GM10266 (cell line): ENCODE data around the gene TTPAL.
A peak's percentile ranks its signal among the peaks of the same experiment; 100 is the strongest.

ENCODE experiments used
- DNase-seq: peaks from one replicate; pipeline ENCODE4 v3.0.0; 2012; ENCODE audit errors: extremely low spot score
- CTCF ChIP-seq: IDR thresholded peaks from 2 replicates; pipeline ENCODE4 v1.5.1; 2012; ENCODE audit warnings: mild to moderate bottlenecking, low read depth; ENCODE audit not compliant: control insufficient read depth, insufficient read depth; ENCODE audit errors: missing control alignments

TTPAL gene

GRCh38 chr20:44475694-44476560, at the start of gene TTPAL:
TTPAL (plus strand) TSS chr20:44475874; CDS start chr20:44480000, 4,126 bp downstream.
- DNase-seq = peak; percentile 93
- TF ChIP-seq CTCF = peak; percentile 50

GRCh38 chr20:44425923-44426322, 49.8 kb upstream of the TTPAL start:
- DNase-seq = no peak
- no peak for TF ChIP-seq CTCF

- no peak for TF ChIP-seq CTCF
- DNase-seq = no peak
Observed at GRCh38 chr20:44426879-44427790, 48.5 kb upstream of the TTPAL start.

GRCh38 chr20:44427804-44428173, 47.9 kb upstream of the TTPAL start:
- no peak for DNase-seq
- no peak for TF ChIP-seq CTCF

- no peak for DNase-seq
- TF ChIP-seq CTCF = no peak
Observed at GRCh38 chr20:44428174-44429016, 47.3 kb upstream of the TTPAL start.

GRCh38 chr20:44429017-44429339, 46.7 kb upstream of the TTPAL start:
- DNase-seq = no peak
- no peak for TF ChIP-seq CTCF
